ENCODE results near the gene HNRNPUL1.

HNRNPUL1 gene

GRCh38 chr19:41319500-41320184 is 55.5 kb downstream of the HNRNPUL1 start:
- no peak for DNase-seq (ENCODE audit: low read depth)
- no peak for TF ChIP-seq CTCF (IDR thresholded peaks at IDR 0.05; ENCODE audit: low read depth, low read length, missing control alignments)
- H3K4me3 ChIP-seq (ENCODE audit: low read depth, low read length), result no peak overlapping the region

- TF ChIP-seq CTCF (IDR thresholded peaks at IDR 0.05; ENCODE audit: low read depth, low read length, missing control alignments), result no peak
- H3K4me3 ChIP-seq (ENCODE audit: low read depth, low read length), result no peak overlapping the region
Measured at GRCh38 chr19:41320185-41320518, 56.0 kb downstream of the HNRNPUL1 start.

GRCh38 chr19:41320568-41320967 is 56.4 kb downstream of the HNRNPUL1 start:
- no peak for TF ChIP-seq CTCF (IDR thresholded peaks at IDR 0.05; ENCODE audit: low read depth, low read length, missing control alignments)
- DNase-seq (ENCODE audit: low read depth), result no peak
- H3K4me3 ChIP-seq (ENCODE audit: low read depth, low read length), result no peak overlapping the region

More at GRCh38 chr19:41320185-41320518, 56.0 kb downstream of the HNRNPUL1 start:
- DNase-seq (ENCODE audit: low read depth), result no peak

DNA sequence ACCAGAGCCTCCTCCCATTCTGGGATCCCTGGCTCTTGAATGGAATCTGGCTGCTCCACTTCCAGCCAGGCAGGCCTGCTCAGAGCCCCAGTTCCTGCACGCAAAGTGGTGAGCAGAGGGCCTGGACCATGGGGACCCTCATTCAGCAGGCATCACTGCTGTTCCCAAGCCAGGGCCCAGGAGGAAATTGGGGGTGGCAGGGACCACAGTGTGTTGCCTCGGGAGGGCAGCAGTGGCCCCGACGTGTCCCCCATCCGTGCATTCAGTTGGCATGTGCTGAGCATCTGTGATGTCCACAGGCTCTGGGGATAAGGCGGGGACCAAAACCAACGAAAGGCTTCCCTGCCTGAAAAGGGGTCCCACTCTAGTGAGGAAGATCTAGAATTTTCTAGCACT is 57.0 kb downstream of the HNRNPUL1 start:
- no peak overlapping the region for H3K4me3 ChIP-seq (ENCODE audit: low read depth, low read length)
- TF ChIP-seq CTCF (IDR thresholded peaks at IDR 0.05; ENCODE audit: low read depth, low read length, missing control alignments), result no peak
- DNase-seq (ENCODE audit: low read depth), result no peak

DNA sequence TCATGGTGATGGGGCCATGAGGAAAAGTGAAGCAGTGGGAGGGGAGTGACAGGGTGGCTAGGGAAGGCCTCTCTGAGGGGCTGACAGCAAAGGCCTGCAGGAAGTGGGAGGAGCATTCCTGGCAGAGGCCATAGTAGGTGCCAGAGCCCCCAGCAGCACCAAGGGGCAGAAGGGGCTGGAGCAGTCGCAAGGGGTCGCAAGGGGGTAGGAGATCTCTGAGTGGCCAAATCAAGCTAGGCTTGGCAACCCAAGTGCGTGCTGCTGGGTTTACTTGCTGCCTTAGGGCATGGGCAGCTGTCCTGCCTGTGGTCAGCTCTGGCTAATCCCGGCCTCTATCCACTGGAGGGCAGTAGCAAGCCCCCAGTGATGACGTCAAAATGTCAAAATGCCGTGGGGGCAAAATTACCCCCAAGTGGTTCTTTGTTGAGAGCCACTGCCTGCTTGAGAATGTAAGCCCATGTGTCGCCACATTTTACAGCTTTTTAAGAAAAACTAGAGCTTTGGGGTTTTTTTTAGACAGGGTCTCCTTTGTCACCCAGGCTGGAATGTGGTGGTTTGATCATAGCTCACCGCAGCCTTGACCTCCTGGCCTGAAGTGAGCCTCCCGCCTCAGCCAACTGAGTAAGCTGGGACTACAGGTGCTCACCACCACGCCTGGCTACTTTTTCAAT is 57.6 kb downstream of the HNRNPUL1 start:
- DNase-seq (ENCODE audit: low read depth), result no peak
- peak; percentile 61 for TF ChIP-seq CTCF (IDR thresholded peaks at IDR 0.05; ENCODE audit: low read depth, low read length, missing control alignments)
- no peak overlapping the region for H3K4me3 ChIP-seq (ENCODE audit: low read depth, low read length)

DNA sequence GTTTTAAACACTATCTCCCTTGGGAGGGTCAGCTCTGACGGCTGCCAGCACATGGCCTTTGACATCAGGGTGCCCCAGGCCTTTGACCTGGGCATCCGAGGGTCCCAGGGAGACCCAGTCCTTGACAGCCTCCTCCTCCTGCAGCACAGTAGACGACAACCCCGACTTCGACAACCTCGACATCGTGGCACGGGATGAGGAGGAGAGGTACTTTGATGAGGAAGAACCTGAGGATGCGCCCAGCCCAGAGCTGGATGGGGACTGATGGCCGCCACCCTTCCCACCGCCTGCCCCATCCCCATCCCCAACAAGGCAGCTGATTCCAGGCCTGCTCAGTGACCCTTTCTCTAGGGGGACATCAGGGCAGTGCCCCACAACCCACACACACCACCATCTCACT is 58.3 kb downstream of the HNRNPUL1 start:
- TF ChIP-seq CTCF (IDR thresholded peaks at IDR 0.05; ENCODE audit: low read depth, low read length, missing control alignments), result no peak
- no peak for DNase-seq (ENCODE audit: low read depth)
- H3K4me3 ChIP-seq (ENCODE audit: low read depth, low read length), result no peak overlapping the region

DNA sequence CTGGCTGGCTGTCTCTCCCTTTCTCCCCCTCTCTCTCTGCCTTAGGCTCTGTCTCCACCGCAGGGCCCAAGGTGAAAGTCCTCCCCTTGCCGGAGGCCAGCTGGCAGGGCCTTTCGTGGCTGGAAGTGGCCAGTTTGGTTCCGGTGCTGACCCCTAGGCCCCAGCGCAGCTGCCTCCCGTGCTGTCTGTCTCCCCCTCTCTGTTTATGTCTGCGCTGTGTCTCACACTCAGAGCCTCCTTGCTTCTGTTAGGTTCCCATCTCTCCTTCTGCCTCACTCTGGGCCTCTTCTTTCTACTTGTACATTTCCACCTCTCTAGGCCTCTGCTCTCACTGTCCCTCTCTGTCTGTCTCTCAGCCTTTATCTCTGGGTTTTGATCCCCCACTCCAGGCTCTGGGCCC is 58.9 kb downstream of the HNRNPUL1 start:
- no peak for TF ChIP-seq CTCF (IDR thresholded peaks at IDR 0.05; ENCODE audit: low read depth, low read length, missing control alignments)
- no peak overlapping the region for H3K4me3 ChIP-seq (ENCODE audit: low read depth, low read length)
- DNase-seq (ENCODE audit: low read depth), result no peak

All from GM12864 (cell line).